Stimulated activated CD4-positive, alpha-beta T cell treated with anti-CD3 and anti-CD28 coated beads, Interleukin-2, amount 100 ng/mL, for 4 hours (primary cell): ENCODE measurements around the gene AMY2B.
"Not testable (repeated sequence)": the region's sequence is repeated elsewhere in the genome, so short reads cannot be mapped to it uniquely, and the experiment has no call there.

Experiments
- DNase-seq: peaks from one replicate; pipeline ENCODE4 v3.0.0-alpha.2; 2020; ENCODE audit warnings: low read depth

The AMY2B gene

GRCh38 chr1:103571289-103571688, at the start of gene AMY2B:
TSS of gene AMY2B (plus strand) at chr1:103571589. CDS start at chr1:103571603, 14 bp downstream.
- not testable (repeated sequence) for DNase-seq

DNA sequence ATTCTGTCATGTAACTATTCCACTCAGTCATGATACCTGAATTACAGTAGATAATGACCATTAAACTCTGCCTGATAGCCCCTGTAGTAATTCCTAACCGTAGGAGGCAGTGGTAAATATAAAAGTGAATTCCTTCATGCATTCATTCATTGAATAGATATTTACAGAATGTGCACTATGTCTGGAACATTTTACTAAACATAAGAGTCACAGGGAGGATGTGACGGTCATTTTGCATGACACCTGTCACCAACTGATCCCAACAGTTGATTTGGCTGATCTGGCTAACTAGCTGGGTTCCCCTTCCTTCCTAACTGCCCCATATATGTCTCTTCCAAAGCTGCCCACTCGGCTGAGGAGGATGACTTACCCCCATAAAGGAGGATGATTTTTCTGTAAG, 48.0 kb upstream of the AMY2B start:
- DNase-seq: no peak

- DNase-seq: no peak
These were observed 46.2 kb upstream of the AMY2B start for GRCh38 chr1:103525114-103525606.

GRCh38 chr1:103525607-103526507, 45.5 kb upstream of the AMY2B start, which contains the start of gene RNPC3:
TSS of gene RNPC3 (plus strand) at chr1:103525699. CDS start at chr1:103526071, 372 bp downstream.
- peak; percentile 77 for DNase-seq

DNA sequence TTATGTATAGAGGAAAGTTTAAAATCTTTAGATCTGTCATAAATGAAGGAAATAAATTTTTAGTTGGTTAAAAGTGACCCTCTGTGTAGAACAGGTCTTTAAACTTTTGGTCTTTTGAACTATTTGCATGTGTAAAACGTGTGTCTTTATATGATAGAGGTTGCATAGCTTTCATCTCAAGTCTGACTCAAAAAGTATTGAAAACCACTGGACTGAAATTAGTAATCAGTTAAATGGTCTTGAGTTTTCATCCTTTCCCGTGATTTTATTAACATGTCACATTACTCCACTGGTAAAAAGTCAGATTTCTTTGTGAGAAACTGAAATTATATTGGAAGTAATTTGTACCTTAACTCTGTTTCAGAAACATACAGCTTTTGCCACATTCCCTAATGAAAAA, 44.1 kb upstream of the AMY2B start:
- no peak for DNase-seq

DNA sequence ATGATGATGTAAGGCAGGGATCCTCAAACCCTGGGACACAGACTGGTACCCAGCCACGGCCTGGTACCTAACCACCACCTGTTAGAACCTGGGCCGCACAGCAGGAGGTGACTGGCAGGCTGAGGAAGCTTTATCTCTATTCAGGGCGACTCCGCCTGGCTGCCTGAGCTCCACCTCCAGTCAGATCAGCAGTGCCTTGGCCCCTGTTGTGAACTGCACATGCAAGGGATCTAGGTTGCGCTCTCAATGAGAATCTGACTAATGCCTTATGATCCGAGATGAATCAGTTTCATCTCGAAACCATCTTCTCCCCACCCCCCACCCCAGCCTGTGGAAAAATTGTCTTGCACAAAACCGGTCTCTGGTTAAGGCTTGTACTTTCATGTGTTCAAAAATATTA, 41.6 kb upstream of the AMY2B start:
- peak; percentile 12 for DNase-seq

- no peak for DNase-seq
These were observed 33.2 kb upstream of the AMY2B start for GRCh38 chr1:103538226-103538625.

- no peak for DNase-seq
These were observed 30.0 kb upstream of the AMY2B start for GRCh38 chr1:103541431-103541830.

- DNase-seq: no peak
These were observed 24.9 kb upstream of the AMY2B start for GRCh38 chr1:103546496-103546895.

DNA sequence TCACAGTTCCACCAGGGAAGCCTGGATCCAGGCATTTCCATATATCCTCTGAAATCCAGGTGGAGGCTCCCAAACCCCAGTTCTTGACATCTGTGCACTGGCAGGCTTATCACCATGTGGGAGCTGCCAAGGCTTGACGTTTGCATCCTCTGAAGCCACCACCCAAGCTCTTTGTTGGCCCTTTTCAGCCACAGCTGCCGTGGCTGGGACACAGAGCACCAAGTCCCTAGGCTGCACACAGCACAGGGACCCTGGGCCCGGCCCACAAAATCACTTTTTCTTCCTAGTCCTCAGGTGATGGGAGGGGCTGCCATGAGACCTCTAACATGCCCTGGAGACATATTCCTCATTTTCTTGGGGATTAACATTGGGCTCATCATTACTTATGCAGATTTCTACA, 23.5 kb upstream of the AMY2B start:
- no peak for DNase-seq

DNA sequence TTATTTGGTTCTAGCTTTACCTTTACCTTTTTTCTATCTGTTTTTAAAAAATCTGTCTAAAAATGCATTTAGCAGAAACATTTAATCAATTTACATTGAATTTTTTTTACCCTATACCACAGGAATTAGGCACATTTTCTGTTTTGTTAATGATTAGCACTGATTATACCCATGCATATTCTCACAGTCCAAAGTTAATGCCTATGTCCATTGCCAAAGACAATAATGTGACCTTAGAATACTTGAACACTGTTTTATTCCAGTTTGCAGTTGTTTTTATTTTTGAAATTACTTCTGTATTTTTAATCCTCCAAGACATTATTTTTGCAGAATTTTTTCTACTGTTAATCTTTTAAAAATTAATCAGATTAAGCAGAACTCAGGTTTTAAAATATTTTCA, 11.0 kb upstream of the AMY2B start:
- no peak for DNase-seq

DNA sequence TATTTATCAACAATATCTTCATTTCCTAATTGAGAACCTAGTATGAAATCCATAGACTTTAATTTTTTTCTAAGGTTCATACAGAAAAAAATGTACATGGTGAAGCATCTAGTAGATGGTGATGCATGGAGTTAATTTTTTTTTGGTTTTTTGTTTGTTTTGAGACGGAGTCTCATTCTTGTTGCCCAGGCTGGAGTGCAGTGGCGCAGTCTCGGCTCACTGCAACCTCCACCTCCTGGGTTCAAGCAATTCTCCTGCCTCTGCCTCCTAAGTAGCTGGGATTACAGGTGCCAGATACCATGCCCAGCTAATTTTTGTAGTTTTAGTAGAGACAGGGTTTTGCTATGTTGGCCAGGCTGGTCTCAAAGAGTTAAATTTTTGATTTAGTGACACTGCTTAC, 10.3 kb upstream of the AMY2B start:
- DNase-seq: not testable (repeated sequence)

- no peak for DNase-seq
These were observed 9.6 kb upstream of the AMY2B start for GRCh38 chr1:103561643-103562395.

GRCh38 chr1:103563056-103563455, 8.3 kb upstream of the AMY2B start:
- DNase-seq: no peak

GRCh38 chr1:103569493-103569892, 1.9 kb upstream of the AMY2B start:
- DNase-seq: no peak

GRCh38 chr1:103576065-103576464, 4.7 kb downstream of the AMY2B start:
- DNase-seq: no peak

DNA sequence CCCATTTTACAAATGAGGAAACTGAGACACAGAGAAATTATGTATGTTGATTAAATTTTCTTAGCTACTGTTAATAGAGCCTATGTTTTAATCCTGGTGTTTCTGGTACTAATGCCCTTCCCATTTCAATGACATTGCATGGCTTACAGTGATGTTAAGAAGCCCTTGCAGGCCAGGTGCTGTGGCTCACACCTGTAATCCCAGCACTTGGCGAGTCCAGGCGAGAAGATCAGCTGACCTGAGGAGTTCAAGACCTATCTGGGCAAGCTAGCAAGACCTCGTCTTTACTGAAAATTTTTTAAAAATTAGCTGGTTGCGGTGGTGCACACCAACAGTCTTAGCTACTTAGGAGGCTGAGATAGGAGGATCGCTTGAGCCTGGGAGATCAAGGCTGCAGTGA, 5.4 kb downstream of the AMY2B start:
- not testable (repeated sequence) for DNase-seq

GRCh38 chr1:103582464-103582863, 11.1 kb downstream of the AMY2B start:
- no peak for DNase-seq

- DNase-seq: no peak
These were observed 12.5 kb downstream of the AMY2B start for GRCh38 chr1:103583887-103584286.

- no peak for DNase-seq
These were observed 13.1 kb downstream of the AMY2B start for GRCh38 chr1:103584537-103584936.

GRCh38 chr1:103602740-103603139, 31.4 kb downstream of the AMY2B start:
- DNase-seq: not testable (repeated sequence)

DNA sequence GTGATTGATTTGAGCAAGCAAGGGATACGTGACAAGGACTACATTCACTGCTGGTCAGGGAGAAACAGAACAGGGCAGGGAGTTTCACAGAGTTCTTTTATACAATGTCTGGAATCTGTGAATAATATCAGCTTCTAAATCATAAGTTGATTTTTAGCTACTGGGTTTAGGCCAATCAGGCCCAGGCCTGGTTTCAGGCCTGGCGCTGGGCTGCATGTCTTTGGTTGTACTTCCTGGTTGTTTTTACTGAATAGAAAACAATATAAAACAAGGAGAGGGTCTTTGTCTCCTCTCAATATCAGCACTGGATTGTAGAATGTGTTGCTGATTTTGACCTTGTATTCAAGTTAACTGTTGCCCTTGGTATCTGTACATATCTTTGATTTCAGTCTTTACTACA, 45.0 kb downstream of the AMY2B start:
- DNase-seq: no peak

DNA sequence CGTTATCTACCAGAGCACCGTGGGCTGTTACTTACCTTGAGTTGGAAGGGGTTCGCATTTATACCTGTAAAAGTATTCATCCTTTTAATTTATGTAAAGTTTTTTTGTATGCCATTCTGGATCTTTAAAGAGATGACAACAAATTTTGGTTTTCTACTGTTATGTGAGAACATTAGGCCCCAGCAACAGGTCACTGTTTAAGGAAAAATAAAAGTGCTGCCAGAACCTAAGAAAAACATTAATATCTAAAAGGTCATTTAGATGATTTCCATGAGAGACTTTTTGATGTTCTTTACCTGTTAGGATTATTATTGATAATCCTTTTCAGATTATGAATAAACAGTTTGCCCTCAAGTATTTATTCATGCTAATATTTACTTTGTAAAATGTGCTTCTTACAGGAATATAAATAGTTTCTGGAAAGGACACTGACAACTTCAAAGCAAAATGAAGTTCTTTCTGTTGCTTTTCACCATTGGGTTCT, 45.6 kb downstream of the AMY2B start, which contains the start of gene AMY2A:
Gene AMY2A, plus strand, starts transcription at position 434 of the 484 bp plus-strand sequence. Its CDS starts 14 bp downstream, at position 448.
- DNase-seq: not testable (repeated sequence)
